Suppressor macrophage treated with lipopolysaccharide for 1 hour (primary cell): ENCODE results near the gene EXOSC2.

Experiments
- DNase-seq, 3 donors: peaks; one replicate each; pipeline ENCODE4 v3.0.0-alpha.2; 2020 to 2022

Gene EXOSC2

DNA sequence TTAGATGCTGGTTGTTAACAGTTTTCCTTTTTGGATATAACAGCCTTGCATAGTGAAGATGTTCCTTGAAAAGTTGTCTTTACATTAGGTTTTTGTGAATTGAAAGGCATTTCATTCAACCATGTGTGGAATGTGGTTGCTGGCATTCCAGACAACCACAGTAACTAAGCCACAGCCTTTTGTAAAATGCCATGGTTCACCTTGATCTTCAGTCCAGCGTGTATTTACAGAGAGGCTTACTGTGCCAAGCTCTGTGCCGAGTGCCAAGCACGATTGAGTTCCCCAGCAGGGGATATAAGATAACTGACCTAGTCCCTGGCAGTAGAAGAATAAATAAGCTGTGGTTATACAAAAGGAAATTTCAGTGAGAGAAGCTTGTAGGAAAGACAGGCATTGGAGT is 4.9 kb downstream of the EXOSC2 start:
- DNase-seq = no peak

DNA sequence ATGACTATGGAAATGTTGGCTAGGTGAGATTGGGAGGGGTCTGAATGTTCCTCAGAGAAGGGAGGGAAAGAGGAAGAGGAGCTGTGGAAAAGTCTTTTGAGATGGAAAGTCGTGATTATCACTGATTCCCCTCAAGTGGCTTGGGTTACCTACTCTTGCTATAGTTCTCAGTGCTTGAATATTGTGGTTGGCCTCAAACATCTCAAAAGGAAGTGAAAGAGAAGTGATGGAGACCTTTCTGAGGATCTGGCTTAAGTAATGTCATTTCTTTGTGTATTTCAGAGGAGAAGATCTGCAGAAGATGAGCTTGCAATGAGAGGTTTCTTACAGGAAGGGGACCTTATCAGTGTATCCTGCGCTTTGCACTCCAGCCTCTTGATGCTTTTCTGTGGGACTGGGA is 5.5 kb downstream of the EXOSC2 start:
- no peak for DNase-seq

- DNase-seq = peak; percentile 75 to 89 (median 81)
These were observed 7.8 kb downstream of the EXOSC2 start for GRCh38 chr9:130701059-130702022.

DNA sequence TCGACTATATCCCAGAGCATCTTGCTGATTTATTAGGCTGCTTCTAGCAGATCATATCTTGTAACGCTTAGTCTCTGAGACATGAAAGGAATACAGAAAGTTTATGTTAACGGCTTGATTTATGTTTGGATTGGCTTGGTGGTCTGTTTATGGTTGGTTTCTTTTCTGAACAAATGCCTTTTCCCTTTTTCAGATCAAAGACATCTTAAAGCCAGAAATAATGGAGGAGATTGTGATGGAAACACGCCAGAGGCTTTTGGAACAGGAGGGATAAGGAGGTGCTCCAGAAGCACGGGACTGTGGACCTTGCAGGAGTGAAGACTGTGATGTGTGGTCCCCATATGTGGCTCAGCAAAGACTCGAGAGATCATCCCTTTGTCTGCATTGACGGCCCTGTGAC is 9.9 kb downstream of the EXOSC2 start:
- no peak for DNase-seq

GRCh38 chr9:130707225-130707976 is 13.8 kb downstream of the EXOSC2 start:
- peak; percentile 84 to 88 (median 87) for DNase-seq

DNA sequence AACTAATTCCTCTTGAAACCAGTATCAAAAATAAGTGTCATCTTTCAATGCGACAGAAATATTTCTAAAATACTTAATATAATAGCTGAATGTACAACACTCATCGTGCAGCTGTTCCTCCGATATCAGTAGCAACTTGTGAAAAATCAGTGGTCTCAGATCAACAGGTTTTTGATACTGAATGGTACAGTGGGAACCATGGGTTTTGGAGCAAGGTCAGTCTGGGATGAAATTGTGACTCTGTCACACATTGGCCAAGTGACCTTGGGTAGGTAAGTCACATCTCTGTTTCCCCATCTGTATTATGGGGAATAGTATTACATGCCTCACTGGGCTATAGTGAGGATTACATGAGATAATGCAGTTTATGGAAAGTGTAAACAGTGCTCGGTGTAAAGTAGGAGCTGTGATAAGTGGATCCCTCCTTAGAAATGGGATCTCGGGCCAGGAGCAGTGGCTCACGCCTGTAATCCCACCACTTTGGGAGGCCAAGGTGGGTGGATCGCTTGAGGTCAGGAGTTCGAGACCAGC is 17.3 kb downstream of the EXOSC2 start:
- DNase-seq = no peak

DNA sequence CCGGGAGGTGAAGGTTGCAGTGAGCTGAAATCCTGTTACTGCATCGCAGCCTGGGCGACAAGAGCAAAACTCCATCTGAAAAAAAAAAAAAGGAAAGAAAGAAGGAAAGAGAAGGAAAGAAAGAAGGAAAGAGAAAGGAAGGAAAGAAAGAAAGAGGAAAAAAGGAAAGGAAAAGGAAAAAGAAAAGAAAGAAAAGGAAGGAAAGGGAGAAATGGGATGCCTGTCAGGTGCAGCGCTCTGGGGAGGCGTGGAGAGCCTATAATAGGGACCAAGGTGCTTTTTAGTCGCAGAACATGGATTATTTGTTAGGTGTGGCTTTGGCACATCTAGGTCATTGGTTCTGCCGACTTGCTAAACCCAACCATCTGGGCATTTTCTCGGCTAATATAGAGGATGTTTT is 17.9 kb downstream of the EXOSC2 start:
- DNase-seq = no peak

DNA sequence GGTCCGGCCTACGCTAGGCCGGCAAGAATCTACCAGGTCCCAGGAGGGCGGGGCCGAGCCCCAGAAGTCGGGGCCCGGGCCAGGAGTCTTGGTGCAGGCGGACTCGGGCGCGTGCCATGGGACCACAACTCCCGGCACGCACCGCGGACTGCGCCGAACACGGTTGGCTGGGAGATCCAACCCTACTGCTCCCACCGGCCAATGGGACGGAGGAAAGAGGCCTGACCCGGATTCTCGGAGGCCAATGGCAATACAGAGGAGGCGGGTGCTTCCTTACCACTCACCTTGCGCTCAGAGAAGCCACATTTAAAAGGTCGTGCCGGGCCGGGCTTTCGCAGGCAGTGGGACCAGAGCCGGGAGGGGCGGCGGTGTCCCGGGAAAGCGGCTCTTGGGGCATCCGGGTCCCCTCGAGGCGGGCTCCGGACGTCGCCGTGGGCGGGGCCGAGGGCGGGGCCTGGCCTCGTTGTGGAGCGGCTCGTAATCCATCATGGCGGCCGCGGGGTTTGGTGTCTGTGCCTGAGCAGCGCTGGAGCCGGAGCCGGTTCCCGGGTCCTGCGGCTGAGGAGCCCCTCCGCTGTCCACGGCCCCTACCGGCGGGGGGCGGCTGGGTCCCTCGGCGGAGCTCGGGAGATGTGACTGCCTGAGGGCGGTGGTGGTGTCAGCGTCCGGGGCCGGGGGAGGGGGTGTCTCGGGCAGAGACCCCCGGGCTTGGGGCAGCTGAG is 19.1 kb downstream of the EXOSC2 start:
- DNase-seq = peak; percentile 98 to 99 (median 99)

DNA sequence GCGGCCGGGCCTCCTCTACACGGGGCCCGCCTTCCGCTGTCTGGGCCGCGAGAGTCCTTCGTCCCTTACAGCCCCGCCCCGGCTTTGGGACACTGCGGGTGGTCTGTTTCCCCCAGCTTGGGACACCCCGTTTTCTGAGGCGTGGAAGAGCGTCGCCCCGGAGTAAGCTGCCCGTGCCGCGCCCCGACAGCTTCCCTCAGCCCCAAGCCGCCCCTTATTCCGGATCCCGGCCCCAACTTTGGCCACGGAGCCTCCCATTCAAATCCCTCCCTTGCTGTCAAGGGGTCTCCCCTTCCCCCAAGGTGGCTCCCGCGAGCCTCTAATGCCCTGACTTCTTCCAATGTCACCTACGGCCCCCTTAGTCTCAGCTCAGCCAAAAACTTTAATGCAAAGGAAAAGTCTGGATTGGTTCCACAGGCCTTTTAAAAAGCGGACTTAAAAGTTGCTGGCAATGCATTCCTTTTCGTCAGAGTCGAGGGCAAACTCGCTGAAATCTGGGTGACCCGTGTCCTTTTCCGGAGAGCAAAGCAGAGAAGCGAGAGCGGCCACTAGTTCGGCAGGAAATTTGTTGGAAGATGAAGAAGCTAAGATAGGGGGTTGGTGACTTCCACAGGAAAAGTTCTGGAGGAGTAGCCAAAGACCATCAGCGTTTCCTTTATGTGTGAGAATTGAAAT is 19.8 kb downstream of the EXOSC2 start:
- peak; percentile 46 to 54 (median 51) for DNase-seq

GRCh38 chr9:130714586-130715110 is 21.1 kb downstream of the EXOSC2 start:
- no peak for DNase-seq

DNA sequence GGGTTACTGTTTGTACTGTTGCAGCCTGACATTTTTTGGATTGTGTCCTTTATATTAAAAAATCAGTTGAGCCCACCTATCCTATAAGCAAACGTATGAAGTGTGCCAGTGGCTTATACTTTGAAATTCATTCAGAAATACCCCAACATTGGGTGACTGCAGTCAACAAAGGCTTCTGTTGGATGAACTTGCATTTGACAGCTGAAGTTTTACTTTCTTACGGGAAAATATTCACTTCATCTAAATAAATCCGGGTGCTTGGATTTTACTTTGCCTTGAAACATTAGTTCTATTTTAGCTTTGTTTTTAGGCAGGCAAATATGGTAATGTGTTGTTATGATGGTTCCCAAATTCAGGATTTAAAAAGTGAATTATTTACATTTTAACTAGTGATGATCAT is 21.7 kb downstream of the EXOSC2 start:
- no peak for DNase-seq

GRCh38 chr9:130718562-130718961 is 25.0 kb downstream of the EXOSC2 start:
- no peak for DNase-seq

DNA sequence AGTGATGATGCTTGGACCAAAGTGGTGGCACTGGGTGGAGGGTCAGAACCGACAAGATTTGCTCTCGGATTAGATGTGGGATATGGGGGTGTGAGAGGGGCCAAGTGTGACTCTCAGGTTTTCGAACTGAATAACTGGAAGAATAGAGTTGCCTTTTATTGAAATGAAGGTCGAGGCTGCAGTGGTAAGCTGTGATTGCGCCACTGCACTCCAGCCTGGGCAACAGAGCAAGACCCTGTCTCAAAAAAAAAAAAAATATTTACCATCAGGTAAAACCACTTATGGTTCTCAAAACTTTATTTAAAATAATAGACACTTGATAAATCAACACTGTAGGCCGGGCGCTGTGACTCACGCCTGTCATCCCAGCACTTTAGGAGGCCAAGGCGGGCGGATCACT is 27.2 kb downstream of the EXOSC2 start:
- DNase-seq = no peak

DNA sequence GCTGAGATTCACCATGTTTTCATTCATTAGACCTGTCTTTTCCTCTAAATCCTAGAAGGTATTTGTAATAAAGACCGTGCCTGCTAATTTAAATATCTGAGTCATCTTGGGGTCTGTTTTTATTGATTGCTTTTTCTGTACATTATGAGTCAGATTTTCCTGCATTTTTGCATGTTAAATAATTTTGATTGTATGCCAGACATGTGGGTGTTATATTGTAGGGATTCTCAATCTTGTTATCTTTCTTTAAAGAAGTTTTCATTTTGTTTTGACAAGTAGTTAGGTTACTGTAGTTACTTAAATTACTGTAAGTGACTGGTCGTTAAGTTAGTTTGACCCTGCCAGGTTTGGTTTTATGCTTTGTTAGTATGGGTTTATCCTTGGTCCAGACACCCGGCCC is 35.1 kb downstream of the EXOSC2 start:
- no peak for DNase-seq

DNA sequence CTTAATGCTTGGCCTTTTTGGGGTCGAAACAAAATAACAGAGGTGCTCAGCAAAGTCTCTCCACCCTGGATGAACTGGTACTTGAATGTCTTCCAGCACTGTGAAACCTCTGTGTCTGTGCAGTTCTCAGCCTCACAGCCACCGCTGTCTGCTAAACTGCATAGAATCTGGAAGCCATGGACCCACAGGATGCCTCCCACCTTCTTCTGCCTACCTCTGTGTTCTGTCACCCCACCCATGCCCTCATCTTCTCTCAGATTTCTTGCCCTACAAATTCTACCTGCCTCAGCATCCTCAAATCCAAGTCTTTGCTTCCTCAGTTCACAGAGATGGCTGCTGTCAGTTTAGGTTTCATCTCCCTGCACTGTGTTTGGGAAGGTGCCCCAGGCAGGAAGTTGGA is 35.6 kb downstream of the EXOSC2 start:
- DNase-seq = no peak

GRCh38 chr9:130731355-130731754 is 37.8 kb downstream of the EXOSC2 start:
- DNase-seq = no peak

DNA sequence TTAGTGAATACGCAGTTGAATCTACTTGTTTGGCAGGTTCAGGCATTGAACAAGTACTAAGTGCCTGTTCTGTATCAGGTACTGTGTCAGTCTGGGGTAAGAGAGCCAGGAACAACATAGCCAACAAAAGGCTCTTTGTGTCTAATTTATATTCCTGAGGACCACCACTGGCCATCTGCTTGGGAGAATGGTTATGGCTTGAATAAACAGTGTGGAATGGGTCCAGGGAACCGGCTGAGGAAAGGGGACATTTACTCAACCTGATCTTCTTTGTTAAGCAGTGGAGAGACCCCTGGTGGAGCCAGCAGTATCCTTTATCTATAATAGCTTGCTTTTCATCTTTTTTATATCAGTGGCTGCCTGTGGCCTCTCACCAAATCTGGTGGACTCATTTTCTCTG is 38.6 kb downstream of the EXOSC2 start:
- DNase-seq = no peak

DNA sequence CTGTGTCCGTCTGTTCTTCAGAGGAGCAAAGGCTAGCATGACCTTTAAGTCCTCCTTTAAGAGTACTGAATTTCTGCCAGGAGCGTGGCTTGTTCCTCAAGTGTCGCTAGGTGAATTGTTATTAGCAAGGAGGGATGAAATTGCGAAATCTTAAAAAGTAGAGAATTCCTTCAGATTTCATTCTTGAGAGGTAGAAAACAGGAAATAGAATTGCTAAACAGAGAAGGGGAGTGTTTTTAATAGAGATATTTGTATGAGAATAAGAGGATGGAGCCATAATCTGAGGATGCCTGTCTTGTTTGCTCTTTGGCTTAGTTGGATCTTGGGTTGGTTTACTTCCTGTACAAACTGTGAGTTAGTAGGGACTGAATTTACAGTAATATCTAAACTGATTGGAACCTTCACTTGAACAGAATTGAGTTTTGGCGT is 39.2 kb downstream of the EXOSC2 start:
- no peak for DNase-seq

- DNase-seq = no peak
These were observed 42.0 kb downstream of the EXOSC2 start for GRCh38 chr9:130735566-130735965.

GRCh38 chr9:130736834-130737233 is 43.3 kb downstream of the EXOSC2 start:
- no peak for DNase-seq

DNA sequence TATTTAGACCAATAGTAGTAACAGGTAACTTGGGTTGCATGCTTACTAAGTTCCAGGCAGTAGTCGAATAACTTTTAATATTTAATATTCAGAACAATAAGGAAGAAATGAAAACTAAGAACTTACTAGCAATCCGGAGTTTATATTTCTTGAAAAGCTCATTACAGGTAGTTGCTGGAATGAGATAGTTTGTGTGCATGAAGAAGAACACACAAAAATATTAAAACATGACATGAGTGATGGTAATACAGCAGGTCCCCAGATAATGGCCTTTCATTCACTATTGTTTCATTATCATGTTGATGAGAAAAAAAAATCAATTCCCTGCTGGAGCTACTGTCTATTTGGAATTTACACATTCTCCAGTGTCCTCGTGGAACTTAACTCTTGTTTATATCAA is 44.7 kb downstream of the EXOSC2 start:
- no peak for DNase-seq

DNA sequence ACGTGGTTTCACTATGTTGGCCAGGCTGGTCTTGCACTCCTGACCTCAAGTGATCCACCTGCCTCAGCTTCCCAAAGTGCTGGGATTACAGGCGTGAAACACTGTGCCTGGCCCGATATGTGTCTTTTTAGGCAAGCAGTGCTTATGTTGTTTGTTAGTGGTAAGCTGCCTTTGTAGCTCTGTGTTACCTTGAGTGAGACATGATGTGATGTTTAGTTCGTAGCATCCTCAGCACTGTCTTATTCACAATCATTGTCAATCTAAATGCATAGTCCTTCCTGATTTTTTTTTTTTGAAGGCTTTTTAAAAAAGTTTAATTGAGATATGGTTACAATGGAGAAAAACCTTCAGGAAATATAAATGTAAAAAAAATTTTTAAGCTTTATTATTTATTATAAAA is 45.5 kb downstream of the EXOSC2 start:
- DNase-seq = no peak
